HUDEP-2 (cell line): ENCODE data around the gene RIMBP3B.
"Not testable (repeated sequence)": the region's sequence is repeated elsewhere in the genome, so short reads cannot be mapped to it uniquely, and the experiment has no call there.

ENCODE experiments used
- DNase-seq, 76 experiments: peaks; one replicate each; lab custom pipeline; 2025; ENCODE audit not compliant: unreplicated experiment in 76 of 76; lab: John Stamatoyannopoulos, UW

RIMBP3B gene

GRCh38 chr22:21407792-21408191 lies 24.2 kb downstream of the RIMBP3B start:
- not testable (repeated sequence) for DNase-seq

- DNase-seq: not testable (repeated sequence)
These were observed 32.8 kb downstream of the RIMBP3B start for GRCh38 chr22:21416375-21416774.

GRCh38 chr22:21417227-21417746 lies 33.7 kb downstream of the RIMBP3B start, which contains the start of gene HIC2:
TSS of gene HIC2 (plus strand) at chr22:21417371. CDS start at chr22:21442832, 25,461 bp downstream.
- DNase-seq: not testable (repeated sequence)

- not testable (repeated sequence) for DNase-seq
These were observed 34.3 kb downstream of the RIMBP3B start for GRCh38 chr22:21417853-21418252.

- DNase-seq: not testable (repeated sequence)
These were observed 35.6 kb downstream of the RIMBP3B start for GRCh38 chr22:21418974-21419638.

GRCh38 chr22:21420180-21420763 lies 36.7 kb downstream of the RIMBP3B start:
- not testable (repeated sequence) for DNase-seq

GRCh38 chr22:21424084-21424709 lies 40.6 kb downstream of the RIMBP3B start:
- not testable (repeated sequence) for DNase-seq

- DNase-seq: not testable (repeated sequence)
These were observed 51.1 kb downstream of the RIMBP3B start for GRCh38 chr22:21434378-21435233.

GRCh38 chr22:21435998-21436810 lies 52.7 kb downstream of the RIMBP3B start:
- DNase-seq: not testable (repeated sequence)

- not testable (repeated sequence) for DNase-seq
These were observed 54.5 kb downstream of the RIMBP3B start for GRCh38 chr22:21438013-21438412.
